A673 (cell line): ENCODE measurements around the gene CHST15.

Source experiments
- EZH2 ChIP-seq: fragments of 200-600 bp; sonication (generic); IDR thresholded peaks from 2 replicates; pipeline ENCODE4 v1.6.1; 2017; ENCODE audit warnings: borderline replicate concordance, low read depth, mild to moderate bottlenecking, mixed read lengths, antibody characterized with exemption, low read length; ENCODE audit not compliant: poor library complexity, severe bottlenecking
- TF ChIP-seq, protein P1 (sequence below): fragments of 300-800, 200-600 bp; sonication (generic); conservative IDR thresholded peaks from 2 replicates; pipeline ENCODE4 v1.5.1; 2017; ENCODE audit warnings: low read depth, mild to moderate bottlenecking, antibody characterized with exemption, low read length, moderate library complexity, mixed read lengths

DNA sequence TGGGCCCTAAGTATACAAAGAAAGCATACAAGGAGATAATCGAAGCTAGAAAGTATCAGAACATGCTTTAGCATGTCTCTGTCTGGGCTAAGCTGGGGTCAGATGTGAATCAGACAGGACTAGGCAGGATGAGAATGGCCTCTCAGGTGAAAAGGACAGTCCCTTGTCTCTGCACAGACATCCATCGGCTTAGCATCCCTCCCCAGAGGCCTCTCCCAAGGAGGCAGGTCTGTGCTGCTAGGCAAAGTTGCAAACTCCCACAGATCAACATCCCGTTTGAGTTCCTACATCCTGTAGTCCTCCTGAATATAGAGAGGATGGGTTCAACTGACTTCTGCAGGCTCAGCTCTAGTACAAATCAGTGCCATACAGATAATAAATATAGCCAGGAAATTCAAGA lies 24.5 kb downstream of the CHST15 start:
- TF ChIP-seq, protein P1, sequence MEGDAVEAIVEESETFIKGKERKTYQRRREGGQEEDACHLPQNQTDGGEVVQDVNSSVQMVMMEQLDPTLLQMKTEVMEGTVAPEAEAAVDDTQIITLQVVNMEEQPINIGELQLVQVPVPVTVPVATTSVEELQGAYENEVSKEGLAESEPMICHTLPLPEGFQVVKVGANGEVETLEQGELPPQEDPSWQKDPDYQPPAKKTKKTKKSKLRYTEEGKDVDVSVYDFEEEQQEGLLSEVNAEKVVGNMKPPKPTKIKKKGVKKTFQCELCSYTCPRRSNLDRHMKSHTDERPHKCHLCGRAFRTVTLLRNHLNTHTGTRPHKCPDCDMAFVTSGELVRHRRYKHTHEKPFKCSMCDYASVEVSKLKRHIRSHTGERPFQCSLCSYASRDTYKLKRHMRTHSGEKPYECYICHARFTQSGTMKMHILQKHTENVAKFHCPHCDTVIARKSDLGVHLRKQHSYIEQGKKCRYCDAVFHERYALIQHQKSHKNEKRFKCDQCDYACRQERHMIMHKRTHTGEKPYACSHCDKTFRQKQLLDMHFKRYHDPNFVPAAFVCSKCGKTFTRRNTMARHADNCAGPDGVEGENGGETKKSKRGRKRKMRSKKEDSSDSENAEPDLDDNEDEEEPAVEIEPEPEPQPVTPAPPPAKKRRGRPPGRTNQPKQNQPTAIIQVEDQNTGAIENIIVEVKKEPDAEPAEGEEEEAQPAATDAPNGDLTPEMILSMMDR: no peak
- TF ChIP-seq EZH2: no peak
